Epidermal melanocyte (primary cell): ENCODE data around the gene SNX1.
"Not testable (repeated sequence)": the region's sequence is repeated elsewhere in the genome, so short reads cannot be mapped to it uniquely, and the experiment has no call there.

Experiments
- DNase-seq: peaks from one replicate; pipeline ENCODE4 v3.0.0; 2011; ENCODE audit warnings: low spot score; ENCODE audit not compliant: insufficient read length

The SNX1 gene

DNA sequence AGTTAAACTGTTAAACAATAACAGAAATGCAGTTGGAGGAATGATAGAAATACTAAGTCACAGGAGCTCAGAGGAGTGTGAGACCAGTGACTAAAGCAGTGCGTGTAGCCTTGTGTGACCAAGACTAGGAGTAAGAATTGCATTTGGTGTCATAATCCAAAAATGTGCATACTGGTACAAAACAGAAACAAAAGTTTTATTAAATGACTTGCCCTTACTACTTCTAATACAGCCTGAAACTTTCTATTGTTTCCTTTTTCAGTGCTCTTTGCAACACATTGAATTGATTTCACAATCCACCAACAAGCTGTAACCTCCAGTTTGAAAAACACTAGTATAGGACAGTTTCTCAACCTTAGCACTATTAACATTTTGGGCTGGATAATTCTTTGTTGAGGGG lies 17.1 kb downstream of the SNX1 start:
- no peak for DNase-seq

DNA sequence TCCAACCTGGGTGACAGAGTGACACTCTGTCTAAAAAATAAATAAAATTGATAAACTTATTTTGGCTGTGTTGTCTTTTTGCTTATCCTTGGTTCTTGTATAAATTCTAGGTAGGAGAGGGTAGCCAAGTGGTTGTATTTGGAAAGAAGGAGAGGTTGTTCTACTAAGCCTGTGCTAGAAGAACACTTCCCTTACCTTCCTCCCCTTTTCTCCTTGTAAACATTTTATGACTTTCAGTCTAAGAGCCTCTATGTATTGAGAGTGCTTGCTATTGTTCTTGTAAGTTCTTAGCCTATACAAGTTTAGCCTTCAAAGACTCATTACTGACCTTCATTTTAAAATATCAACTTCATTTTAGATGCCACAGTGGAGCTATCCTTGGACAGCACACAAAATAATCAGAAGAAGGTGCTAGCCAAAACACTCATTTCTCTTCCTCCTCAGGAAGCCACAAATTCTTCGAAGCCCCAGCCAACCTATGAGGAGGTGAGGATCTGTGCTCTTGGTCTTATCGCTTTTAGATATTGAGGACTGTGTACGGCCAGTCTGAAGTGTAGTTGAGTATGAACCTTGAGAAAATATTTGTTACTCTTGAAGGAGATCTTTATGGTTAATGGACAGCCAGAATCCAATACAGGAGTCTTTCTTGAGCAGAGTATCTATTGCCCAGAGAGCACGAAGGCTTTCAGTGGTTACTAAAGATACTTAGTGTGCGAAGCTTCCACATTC lies 22.1 kb downstream of the SNX1 start:
- DNase-seq, result no peak

DNA sequence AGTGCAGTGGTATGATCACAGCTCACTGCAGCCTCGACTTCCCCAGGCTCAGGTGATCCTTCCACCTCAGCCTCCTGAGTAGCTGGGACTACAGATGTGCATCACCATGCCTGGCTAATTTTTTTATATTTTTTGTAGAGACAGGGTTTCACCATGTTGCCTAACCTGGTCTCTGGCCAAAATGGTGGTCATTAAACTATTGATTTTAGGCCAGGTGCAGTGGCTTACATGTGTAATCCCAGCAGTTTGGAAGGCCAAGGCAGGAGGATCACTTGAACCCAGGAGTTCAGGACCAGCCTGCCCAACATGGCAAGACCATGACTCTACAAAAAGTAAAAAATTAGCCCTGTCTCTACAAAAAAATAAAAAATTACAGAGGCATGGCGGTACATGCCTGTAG lies 24.5 kb downstream of the SNX1 start:
- DNase-seq, result not testable (repeated sequence)

DNA sequence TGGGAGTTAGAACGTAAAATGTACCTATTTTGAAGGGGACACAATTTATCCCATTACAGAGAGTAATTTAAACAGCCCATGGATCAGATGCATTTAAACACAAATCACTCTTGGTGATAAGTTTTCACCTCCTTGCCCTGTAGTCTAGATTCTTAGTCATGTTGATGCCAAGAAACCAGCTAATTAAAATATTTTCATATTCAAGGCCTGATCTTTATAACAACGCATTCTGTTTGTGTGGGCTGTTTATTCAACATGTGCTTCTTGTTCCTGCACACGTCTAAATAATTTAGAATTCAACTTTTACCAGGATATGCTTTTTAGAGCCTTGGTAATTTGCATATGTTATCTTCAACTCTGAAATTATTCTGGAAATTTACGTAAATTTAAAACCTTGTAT lies 25.8 kb downstream of the SNX1 start:
- DNase-seq, result no peak

DNA sequence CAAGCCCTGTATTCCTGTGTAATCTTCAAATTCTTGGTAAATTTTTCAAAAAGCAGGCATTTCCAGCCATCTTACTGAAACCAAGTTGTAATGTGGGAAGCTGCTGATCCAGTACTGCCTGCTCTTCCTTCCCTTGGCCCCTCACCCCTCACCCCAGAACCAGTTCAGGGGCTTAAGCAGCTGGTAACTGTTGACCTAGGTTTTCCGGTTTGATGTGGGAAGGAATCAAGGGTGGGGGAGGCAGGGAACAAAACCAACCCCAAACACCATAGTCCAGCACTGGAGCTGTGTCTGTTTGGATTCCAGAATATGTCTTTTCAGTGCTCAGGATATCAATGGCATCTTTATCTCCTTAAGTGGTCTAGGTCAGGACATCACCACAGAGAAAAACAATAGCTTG lies 26.7 kb downstream of the SNX1 start:
- no peak for DNase-seq

DNA sequence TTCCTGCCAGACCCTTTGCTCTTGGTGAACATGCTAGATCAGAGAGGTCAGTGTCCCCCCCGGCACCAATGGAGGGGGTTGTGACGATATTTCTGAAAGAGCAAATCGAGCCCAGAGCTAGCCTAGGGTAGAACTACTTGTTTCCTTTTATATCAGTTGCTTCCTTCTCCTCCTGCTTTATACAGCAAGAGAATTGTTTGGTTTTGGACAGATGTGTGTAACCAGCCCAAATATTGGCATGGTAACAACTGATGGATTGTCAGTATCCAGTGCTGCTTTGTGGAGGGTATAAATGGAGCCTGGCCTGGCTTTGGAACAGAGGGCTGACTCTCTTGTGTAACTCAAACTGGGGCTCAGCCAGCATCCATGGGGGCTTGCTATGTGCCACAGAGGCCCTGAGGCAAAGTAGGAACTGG lies 27.2 kb downstream of the SNX1 start:
- peak; percentile 30 for DNase-seq

DNA sequence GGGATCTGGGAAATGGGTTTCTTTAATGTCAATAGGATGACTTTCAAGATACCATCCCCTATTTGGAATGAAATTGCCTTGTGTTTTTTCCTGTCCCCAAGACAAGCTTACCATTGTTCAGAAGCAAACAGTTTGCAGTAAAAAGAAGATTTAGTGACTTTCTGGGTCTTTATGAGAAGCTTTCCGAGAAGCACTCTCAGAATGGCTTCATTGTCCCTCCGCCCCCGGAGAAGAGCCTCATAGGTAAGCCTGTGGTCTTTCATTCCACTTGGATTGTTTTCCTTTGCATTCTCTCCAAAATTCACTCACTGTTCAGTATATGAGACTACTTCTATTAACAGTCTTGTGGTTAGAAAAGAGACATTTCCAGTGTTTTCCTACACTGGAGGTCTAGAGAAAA lies 30.2 kb downstream of the SNX1 start:
- no peak for DNase-seq

DNA sequence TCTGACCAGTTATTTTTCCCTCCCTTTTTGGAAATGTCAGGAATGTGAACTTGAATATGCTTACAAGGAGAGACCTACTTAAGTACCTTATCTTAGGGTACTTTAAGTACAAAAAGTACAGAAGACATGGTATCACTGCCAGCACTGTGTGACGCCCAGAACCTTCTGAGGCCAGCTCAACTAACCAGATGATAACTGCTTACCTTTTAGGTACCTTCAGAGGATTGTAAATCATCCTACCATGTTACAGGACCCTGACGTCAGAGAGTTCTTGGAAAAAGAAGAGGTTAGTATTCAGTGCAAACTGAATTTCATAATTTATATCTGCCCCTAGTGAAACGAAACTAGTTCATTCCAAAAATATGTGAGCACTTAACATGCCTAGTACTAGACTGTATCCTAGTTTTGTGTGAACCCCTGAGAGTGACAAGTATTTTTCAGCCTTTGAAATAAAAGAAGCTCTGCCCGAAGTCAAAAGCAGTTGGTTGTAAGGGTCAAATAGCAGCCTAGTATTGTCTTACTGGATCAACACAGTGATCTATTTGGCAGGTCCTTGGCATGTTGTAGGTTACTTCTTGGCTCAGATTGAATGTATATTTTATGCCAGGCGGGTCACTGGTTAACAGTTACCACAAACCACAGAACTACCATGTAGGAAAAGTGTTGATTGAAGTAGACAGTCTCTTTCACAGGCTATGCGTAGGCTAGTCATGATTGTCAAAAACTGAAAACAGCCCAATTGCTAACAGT lies 31.9 kb downstream of the SNX1 start:
- no peak for DNase-seq

DNA sequence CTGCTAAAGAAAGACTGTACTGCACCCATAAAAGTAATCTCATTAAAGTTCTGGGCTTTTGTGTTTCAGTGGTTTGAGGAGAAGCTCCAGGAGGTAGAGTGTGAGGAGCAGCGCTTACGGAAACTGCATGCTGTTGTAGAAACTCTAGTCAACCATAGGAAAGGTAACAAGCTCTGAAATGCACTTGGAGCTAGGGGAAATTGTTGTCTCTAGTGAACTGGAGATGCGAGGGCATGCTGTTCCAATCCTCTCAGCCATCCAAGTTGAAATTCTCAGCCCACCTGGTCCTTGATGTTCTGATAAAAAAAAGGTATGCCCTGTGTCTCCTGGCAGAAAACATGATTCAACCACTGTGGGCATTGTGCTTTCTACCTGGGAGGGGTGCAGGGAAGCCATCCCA lies 34.4 kb downstream of the SNX1 start:
- no peak for DNase-seq

DNA sequence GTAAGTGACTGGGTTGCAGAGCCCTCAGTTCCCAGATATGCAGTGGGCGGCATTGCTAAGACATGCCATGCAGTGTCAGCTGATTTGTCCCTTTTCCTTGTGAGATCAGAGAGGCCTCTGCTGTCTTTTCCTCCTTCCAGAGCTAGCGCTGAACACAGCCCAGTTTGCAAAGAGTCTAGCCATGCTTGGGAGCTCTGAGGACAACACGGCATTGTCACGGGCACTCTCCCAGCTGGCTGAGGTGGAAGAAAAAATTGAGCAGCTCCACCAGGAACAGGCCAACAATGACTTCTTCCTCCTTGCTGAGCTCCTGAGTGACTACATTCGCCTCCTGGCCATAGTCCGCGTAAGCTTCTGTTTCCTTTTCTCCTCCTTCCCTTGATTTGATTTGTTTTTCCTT lies 35.8 kb downstream of the SNX1 start:
- DNase-seq, result no peak

DNA sequence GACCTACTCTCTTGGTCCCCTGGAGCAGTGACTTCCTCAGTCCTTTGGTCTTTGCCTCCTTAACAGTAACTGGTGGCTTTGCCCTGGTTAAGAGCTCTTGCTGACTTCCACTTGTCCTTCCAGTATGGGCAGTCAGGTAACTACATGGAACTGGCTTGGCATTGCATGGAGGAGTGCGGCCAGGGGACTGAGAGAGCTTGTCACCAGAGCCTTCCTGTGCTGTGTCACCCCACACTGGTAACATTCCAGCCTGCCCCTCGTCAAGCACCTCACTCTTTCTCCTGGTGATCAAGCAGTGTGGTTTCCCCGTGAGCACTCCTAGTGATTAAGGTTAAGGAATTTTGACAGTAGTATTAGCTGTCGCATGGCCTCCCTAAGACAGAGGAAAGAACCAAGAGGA lies 36.4 kb downstream of the SNX1 start:
- no peak for DNase-seq

DNA sequence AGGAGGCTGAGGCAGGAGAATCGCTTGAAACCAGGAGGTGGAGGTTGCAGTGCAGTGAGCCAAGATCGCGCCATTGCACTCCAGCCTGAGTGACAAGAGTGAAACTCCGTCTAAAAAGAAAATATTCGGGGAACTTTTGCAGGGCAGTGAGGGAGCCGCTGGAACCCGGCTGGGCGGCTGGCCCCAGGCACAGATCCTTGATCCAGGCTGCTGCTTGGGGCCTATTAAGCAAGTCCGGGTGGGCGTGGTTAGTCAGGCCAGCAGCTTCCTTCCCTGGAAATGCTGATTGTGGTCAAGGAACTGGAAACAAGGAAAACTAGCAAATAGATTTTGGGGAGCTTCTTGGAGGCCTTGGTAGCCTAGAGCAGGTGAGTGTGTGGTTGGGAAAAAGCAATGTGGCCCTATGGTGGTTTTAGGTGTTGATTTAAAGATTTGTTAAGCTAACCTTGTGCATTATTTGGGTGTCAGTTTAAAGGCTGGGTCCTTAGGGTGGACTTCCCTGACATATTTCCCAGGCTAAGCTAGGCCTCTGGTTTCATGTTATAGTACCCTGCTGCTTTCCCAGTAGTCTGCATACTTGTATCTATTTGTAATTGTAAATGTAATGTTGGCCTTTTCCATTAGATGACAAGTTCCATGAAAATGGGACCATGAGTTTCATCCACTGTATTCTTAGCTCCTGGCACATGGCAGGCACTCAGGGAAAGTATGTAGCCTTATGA lies 38.0 kb downstream of the SNX1 start:
- DNase-seq, result no peak

DNA sequence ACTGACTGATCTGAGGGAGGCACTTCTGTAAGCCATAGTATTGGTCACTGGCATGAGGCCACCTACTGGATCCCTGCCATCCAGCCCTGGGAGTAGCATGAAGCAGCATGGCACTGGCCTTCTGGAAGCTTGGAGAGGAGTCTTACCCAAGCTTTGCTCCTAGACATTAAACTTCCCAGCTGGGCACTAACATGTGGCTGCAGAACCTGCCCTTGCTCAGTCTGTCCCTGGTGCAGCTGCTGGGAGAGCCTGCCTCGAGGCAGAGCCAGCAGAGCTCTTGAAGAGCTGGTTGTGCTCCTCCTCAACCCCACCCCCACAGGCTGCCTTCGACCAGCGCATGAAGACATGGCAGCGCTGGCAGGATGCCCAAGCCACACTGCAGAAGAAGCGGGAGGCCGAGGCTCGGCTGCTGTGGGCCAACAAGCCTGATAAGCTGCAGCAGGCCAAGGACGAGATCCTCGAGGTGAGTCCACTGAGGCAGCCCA lies 38.6 kb downstream of the SNX1 start:
- no peak for DNase-seq

DNA sequence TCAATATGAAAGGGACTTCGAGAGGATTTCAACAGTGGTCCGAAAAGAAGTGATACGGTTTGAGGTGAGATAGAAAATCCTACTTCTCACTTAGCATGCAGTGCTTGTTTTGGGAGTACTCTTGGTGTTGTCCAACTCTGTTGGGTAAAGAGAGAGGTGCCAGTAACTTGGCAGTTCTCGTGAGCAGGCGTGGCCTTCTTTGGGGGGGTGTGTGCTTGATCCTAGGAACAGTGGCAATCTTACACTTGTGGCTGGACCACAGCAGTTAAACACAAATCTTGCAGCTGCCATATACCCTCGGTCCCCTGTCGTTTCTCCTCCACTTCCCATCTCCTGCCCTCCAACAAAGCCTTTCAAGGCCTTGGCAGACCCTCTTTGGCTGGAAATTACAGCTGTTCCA lies 40.6 kb downstream of the SNX1 start:
- DNase-seq, result no peak

DNA sequence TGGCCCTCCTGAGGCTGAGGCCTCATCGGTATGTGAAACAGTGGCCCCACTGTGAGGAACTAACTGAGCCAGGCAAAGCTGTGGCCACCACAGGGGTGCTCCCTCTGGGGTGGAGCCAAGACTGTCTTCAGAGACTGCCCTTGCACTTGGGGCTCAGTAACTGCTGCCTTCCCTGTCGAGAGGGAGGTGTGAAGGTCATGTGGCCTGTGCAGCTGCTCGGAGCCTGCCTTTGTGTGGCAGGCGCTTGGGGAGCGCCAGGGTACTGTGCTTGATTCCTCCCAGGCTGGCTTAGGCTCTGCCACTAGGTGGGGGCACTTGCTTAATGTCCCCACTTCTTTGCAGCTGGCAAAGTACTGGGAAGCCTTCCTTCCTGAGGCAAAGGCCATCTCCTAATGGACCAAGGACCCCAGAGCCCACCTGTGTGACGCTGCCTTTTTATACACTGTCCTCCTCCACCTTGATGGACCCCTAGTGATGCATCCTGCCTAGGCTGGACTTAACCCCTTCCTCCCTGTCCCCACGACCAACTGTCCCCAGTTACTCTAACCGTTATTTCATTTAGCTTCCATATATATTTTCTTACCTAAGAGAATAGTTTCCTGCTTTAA lies 41.5 kb downstream of the SNX1 start:
- no peak for DNase-seq

DNA sequence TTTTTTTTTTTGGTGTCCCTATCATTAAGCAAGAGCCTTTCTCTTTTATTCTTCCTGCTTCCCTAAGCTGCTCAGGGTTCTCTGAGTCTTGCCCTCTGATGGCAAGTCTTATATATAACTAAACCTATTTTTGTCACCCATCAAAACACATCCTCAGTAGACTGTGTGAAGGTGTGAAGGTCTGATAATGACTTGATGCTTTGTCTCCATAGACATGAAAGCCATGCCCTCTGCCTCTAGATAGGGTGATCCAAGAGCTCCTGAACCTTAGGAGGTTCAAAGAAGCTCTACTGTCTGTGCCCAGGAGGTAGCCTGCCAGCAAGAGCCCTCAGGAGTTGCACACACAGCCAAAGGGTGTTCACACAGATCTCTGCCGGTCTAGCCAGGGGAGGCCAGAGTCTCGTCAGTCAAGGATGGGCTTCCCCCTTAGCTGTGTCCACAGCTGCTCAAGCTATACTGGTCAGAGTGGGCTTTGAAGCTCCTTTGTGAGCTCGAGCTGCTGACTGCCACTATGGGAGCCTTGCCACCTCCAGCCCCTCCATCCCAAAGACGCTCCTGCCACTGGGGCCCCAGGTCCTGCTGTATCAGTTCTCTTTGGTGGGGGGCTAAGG lies 42.7 kb downstream of the SNX1 start:
- no peak for DNase-seq

DNA sequence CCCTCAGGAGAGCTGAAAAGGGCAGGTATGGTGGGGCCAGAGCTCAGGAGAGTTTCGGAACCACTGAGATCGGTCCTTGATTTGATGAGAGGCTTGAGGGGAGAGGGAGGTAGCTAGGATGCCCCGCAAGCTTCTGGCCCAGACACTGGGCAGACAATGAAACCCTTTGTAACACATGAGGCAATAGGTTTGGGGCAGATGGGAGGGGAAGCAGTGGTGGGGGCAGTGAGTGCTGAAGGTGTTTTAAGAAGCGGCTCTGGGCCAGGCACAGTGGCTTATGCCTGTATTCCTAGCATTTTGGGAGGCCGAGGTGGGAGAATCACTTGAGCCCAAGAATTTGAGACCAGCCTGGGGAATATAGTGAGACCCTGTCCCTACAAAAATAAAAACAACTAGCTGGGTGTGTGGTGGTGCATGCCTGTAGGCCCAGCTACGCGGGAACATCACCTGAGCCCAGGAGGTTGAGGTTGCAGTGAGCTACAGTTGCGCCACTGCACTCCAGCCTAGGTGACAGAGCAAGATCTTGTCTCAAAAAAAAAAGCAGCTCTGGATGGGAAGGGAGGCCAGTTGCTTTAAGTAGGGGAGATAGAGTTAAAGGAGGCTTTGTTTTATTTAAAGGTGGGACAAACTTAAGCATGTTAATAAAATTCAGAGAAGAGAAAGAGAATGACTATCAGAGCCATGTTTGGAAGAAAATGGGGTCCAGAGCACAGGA lies 46.2 kb downstream of the SNX1 start:
- DNase-seq, result no peak

DNA sequence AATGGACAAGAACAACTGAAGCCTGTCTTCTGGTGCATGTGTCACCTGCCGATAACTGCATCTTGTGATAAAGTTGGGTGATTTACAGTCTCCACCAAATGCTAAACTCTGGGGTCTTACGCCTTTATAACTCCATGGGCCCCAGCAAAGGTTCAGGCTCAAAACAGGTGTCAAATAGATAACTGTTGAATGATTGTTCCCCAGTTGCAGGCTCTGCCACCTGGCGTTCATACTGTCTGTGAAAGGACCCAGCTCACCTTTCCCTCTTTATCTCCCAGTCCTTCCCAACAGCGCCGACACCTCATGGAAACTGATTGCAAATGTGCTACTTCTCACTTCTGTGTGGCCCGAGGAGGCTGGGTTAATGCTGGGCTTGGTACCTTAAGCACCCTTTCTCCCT lies 47.5 kb downstream of the SNX1 start:
- DNase-seq, result no peak

DNA sequence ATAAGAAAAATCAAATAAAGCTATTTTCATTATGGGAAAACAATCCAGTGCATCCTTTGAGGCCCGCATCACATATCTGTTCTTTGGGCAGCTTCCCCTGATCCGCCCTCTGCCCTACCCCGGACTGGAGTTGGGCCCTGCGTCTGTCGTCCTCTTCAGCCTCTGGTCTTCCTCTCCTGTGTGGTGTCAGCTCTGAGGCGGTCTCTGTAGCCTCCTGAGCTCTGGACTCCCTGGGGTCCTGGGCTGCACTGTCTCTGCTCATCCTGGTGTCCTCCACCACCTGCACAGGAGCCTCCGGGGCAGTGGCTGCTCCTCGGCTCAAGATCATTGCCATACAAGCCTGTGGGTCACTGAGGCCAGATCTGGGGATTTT lies 48.4 kb downstream of the SNX1 start:
- DNase-seq, result no peak

DNA sequence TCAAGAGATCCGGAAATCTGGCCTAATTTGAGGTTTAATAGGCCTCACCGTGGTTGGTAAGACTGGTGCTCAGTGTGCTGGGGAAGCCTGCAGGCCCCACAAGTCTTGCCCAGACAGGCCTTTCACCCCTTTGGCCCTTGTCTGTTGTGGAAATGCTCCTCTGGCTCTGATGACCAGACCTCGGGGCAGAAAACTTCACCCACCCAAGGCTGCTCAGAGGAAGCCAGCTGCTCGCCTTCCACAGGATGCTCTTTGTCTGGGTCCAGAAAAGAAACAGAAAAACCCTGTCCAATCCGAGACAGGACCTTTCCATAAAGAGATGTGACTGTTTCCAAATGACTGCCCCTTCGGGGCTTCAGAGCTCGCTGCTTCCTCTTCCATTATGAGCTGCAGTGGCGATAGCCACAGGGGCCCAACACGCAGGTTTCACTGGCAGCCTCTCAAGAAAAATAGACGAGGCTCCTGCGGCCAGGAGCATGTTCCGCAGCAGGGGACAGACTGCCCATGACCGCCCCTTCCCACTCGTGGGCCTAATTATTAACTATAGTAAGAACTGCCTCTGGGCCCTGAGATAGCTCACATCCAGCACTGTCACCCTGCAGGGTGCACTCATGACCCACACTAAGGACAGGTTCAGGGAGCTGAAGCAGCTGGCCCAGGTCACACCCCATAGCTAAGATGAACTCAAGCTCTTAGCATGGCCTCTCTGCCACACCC lies 48.9 kb downstream of the SNX1 start:
- DNase-seq, result no peak
